PFSK-1 (cell line): ENCODE results near the gene TEDC2.

Experiments used
- FOXP2 ChIP-seq: optimal IDR thresholded peaks from 2 replicates; pipeline ENCODE3; 2011; ENCODE audit warnings: borderline replicate concordance, control low read depth, inconsistent platforms; ENCODE audit not compliant: insufficient read depth; ENCODE audit errors: extremely low read length, extremely low read depth
- POLR2AphosphoS5 ChIP-seq: IDR thresholded peaks from 2 replicates; pipeline ENCODE4 v1.6.1; 2012; ENCODE audit warnings: low read depth, mild to moderate bottlenecking, control low read depth, low read length, moderate library complexity
- SIN3A ChIP-seq: IDR thresholded peaks from 2 replicates; pipeline ENCODE4 v1.6.1; 2012; ENCODE audit warnings: mild to moderate bottlenecking, low read length, moderate library complexity, borderline replicate concordance; ENCODE audit not compliant: insufficient read depth
- TAF1 ChIP-seq: IDR thresholded peaks from 2 replicates; pipeline ENCODE4 v1.6.1; 2012; ENCODE audit warnings: low read length, control low read depth, borderline replicate concordance; ENCODE audit not compliant: insufficient read depth
- TF ChIP-seq, protein P1 (sequence below), 2 experiments: IDR thresholded peaks; 2 replicates each; pipeline versions ENCODE4 v1.6.1 to v1.8.0; 2011 to 2012; ENCODE audit warnings: low read depth in 2 of 2, low read length in 2 of 2, control low read depth in 1 of 2, inconsistent platforms in 1 of 2, mild to moderate bottlenecking in 1 of 2, moderate library complexity in 1 of 2; ENCODE audit not compliant: insufficient read depth in 1 of 2

TEDC2 gene

DNA sequence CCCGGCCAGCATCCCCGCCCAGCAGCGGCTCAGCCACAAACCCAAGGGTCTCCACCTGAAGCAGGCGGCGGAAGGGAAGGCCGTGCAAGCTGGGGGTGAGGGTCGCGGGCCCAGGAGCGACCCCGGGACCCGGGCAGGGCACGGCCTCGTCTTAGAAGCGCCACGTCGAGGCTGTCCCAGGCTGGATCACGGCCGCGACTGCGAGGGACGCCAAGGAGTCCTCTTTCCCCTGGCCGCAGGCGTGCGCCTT lies 31.2 kb upstream of the TEDC2 start:
- TF ChIP-seq SIN3A (no peak), TAF1 (no peak), POLR2AphosphoS5 (no peak), FOXP2 (no peak)
- TF ChIP-seq, protein P1, sequence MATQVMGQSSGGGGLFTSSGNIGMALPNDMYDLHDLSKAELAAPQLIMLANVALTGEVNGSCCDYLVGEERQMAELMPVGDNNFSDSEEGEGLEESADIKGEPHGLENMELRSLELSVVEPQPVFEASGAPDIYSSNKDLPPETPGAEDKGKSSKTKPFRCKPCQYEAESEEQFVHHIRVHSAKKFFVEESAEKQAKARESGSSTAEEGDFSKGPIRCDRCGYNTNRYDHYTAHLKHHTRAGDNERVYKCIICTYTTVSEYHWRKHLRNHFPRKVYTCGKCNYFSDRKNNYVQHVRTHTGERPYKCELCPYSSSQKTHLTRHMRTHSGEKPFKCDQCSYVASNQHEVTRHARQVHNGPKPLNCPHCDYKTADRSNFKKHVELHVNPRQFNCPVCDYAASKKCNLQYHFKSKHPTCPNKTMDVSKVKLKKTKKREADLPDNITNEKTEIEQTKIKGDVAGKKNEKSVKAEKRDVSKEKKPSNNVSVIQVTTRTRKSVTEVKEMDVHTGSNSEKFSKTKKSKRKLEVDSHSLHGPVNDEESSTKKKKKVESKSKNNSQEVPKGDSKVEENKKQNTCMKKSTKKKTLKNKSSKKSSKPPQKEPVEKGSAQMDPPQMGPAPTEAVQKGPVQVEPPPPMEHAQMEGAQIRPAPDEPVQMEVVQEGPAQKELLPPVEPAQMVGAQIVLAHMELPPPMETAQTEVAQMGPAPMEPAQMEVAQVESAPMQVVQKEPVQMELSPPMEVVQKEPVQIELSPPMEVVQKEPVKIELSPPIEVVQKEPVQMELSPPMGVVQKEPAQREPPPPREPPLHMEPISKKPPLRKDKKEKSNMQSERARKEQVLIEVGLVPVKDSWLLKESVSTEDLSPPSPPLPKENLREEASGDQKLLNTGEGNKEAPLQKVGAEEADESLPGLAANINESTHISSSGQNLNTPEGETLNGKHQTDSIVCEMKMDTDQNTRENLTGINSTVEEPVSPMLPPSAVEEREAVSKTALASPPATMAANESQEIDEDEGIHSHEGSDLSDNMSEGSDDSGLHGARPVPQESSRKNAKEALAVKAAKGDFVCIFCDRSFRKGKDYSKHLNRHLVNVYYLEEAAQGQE (IDR thresholded peaks at IDR 0.05; ENCODE audit: insufficient read depth in 1 of 2, low read depth in 2 of 2, low read length in 2 of 2) = no peak

DNA sequence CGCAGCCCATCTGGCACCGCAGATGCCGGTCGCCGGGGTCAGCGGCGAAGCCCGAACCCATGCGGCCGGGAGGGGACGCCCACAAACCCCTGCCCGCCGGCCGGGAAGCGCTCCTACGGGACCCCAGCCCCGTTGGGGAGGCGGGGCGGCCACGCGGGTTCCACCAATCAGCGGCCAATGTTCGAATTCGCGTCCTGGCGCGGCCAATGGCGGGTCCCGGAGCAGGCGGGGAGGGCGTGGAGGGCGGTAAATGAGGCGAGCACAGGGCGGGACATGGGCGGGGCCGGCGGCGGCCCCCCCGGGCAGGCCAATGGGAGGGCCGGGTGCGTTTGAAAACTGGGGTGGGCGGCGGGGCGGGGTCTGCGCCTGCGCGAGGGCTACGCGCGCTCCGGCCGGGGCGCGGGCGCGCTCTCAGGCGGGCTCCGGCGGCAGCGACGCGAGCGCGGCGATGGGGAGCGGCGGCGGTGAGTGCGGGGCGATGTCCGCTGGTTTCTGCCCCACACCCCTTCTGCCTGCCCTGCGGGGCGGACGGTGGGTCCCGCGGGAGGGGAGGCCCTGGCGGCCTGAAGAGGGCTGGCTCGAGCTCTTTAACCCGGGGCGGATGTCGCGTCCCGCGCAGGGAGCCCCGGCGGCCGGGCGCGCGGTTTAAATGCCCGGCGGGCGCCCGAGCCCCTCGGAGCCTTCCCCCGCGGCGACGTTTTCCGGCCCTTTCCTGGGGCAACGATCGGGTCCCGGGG lies 30.7 kb upstream of the TEDC2 start, which contains the start of gene CCNF:
Gene CCNF (plus strand): TSS at position 414 of the 737 bp plus-strand sequence. CDS start 35 bp downstream, at position 449.
- TF ChIP-seq POLR2AphosphoS5 (peak; percentile 71), SIN3A (no peak; the same call in 1 of the 2 replicates), TAF1 (no peak), FOXP2 (peak; percentile 31)
- TF ChIP-seq, protein P1 (IDR thresholded peaks at IDR 0.05; ENCODE audit: insufficient read depth in 1 of 2, low read depth in 2 of 2, low read length in 2 of 2) = no peak

DNA sequence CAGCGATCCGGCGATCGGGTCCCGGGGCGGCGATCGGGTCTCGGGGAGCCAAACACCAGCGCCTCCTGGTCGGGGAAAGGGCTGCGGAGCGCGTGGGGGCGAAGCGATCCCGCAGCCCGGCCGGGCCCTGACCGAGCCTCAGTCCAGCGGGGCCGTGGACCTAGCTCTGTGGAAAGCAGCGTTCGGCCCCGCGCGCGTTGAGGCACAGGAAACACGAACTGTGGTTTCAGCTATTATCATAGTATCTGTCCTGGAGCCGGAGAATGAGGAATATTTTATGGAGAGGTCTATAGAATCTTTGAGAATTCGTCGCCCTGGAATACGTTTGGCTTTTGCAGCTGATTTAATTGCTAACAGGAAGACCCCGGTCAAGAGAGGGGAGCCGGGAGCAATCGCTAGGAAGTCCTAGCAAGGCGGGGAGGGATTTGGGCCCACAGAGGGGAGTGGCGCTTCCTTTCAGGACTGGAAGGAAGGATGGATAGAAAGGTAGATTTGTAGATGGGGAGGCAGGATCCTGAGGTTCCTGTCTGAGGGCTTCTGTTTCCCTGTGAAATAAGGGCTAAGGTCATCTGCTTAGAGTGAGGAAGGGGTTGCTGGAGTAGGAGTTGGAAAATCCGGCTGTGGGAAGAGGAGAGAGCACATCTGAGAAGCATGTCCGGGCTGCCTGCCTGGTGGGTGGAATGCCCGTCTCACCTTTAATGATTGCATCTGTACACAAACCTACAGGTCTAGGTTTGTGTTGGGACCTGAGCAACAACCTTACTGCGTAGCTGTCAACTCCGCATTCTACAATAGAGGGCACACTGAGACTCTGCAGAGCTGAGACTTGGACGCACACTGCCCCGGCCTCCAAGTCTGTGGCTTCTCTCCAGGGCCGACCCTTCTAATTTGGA lies 29.9 kb upstream of the TEDC2 start:
- TF ChIP-seq, protein P1 (IDR thresholded peaks at IDR 0.05; ENCODE audit: insufficient read depth in 1 of 2, low read depth in 2 of 2, low read length in 2 of 2) = no peak
- no peak for TF ChIP-seq TAF1
- TF ChIP-seq POLR2AphosphoS5 = no peak
- TF ChIP-seq SIN3A = no peak
- no peak for TF ChIP-seq FOXP2

GRCh38 chr16:2432286-2432685 lies 27.6 kb upstream of the TEDC2 start:
- TF ChIP-seq, protein P1 (IDR thresholded peaks at IDR 0.05; ENCODE audit: insufficient read depth in 1 of 2, low read depth in 2 of 2, low read length in 2 of 2) = no peak
- TF ChIP-seq FOXP2 (no peak), TAF1 (no peak), SIN3A (no peak), POLR2AphosphoS5 (no peak)
